22Rv1 (cell line): ENCODE data around the gene SH3RF3.

Experiments used
- H3K27ac ChIP-seq: fragments of 450-650 bp; 2 replicates; pipeline ENCODE4 v1.5.1; 2017
- CTCF ChIP-seq: fragments of 450-650 bp; IDR thresholded peaks from 2 replicates; pipeline ENCODE4 v1.5.1; 2017; ENCODE audit warnings: mild to moderate bottlenecking
- ZFX ChIP-seq: fragments of 450-650 bp; IDR thresholded peaks from 2 replicates; pipeline ENCODE4 v1.6.1; 2017; ENCODE audit warnings: antibody characterized with exemption, borderline replicate concordance

SH3RF3 gene

GRCh38 chr2:109139002-109139401, 10.0 kb downstream of the SH3RF3 start:
- no peak for TF ChIP-seq ZFX
- no peak overlapping the region for H3K27ac ChIP-seq

- H3K27ac ChIP-seq: no peak overlapping the region
- TF ChIP-seq ZFX (no peak), CTCF (no peak)
These were observed 10.9 kb downstream of the SH3RF3 start for GRCh38 chr2:109139865-109140396.

DNA sequence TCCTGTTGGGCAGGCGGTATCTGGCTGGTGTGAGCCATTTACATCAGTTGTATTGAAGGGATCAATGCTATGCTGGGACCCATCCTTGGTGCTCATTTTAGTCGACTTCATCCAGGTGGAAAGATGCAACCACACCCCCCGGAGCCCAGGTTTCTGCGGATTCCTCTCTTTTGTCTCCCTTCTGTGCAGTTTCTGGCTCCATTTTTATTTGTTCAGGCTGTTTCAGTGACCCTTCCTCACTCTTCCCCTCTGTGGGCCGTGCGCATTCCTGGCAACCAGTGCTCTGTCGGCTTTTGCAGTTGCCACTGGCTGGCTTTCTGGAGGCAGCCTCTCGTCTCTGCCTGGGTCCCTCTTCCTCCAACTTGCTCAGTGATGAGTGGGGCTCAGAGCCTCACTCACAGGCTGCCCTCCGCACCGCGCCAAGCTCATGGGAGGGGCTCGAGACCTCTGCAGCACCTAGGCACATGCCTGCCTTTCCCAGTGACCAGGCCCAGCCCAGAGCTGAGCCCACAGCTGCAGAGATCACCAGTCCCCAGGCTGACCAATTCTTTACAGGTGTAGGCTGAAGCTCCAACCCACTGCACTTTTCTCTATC, 12.1 kb downstream of the SH3RF3 start:
- H3K27ac ChIP-seq: no peak overlapping the region
- TF ChIP-seq ZFX (no peak), CTCF (no peak)

- TF ChIP-seq CTCF (no peak), ZFX (no peak)
- H3K27ac ChIP-seq: no peak overlapping the region
These were observed 12.8 kb downstream of the SH3RF3 start for GRCh38 chr2:109141727-109142283.

- no peak overlapping the region for H3K27ac ChIP-seq
- TF ChIP-seq ZFX: no peak
- no peak for TF ChIP-seq CTCF
These were observed 13.6 kb downstream of the SH3RF3 start for GRCh38 chr2:109142416-109143210.

- TF ChIP-seq CTCF: no peak
- TF ChIP-seq ZFX: no peak
- H3K27ac ChIP-seq: no peak overlapping the region
These were observed 14.5 kb downstream of the SH3RF3 start for GRCh38 chr2:109143214-109144187.

GRCh38 chr2:109144271-109144670, 15.3 kb downstream of the SH3RF3 start:
- TF ChIP-seq ZFX (no peak), CTCF (no peak)
- no peak overlapping the region for H3K27ac ChIP-seq
